MG63 (cell line): ENCODE measurements around the gene LRIG3. TPM values are rescaled to one million over a fixed set of nuclear protein-coding genes. Genes with fewer than 3 reads are reported as not detected.
"Not testable (repeated sequence)": the region's sequence is repeated elsewhere in the genome, so short reads cannot be mapped to it uniquely, and the experiment has no call there.

ENCODE experiments used
- DNase-seq: peaks from one replicate; pipeline ENCODE4 v3.0.0-alpha.2; 2020
- H3K27me3 ChIP-seq: fragments of 250-450 bp; sonication (Bioruptor Pico); 2 replicates; pipeline ENCODE4 v1.5.1; 2020; ENCODE audit warnings: mild to moderate bottlenecking, moderate library complexity
- H3K36me3 ChIP-seq: fragments of 250-450 bp; sonication (Bioruptor Pico); 2 replicates; pipeline ENCODE4 v1.5.1; 2020; ENCODE audit warnings: mild to moderate bottlenecking, moderate library complexity
- H3K4me3 ChIP-seq: fragments of 250-450 bp; sonication (Bioruptor Pico); 2 replicates; pipeline ENCODE4 v1.5.1; 2020; ENCODE audit warnings: mild to moderate bottlenecking, moderate library complexity
- H3K9me3 ChIP-seq: fragments of 250-450 bp; sonication (Bioruptor Pico); 2 replicates; pipeline ENCODE4 v1.5.1; 2020; ENCODE audit warnings: mild to moderate bottlenecking, moderate library complexity
- total RNA-seq: library from RNA; depleted of rRNA; stranded (reverse); fragments of >200 nt; shearing (Covaris generic); gene quantifications from 2 replicates; pipeline ENCODE4 v1.2.3, GENCODE V29; 2014; ENCODE audit warnings: low replicate concordance

The LRIG3 gene
- total RNA-seq, 1 experiment from 2014 or later = 20.9 TPM

- DNase-seq = peak; percentile 32
- no peaks in the 10 kb centered on the region for H3K27me3 ChIP-seq
- H3K9me3 ChIP-seq = no peaks in the 10 kb centered on the region
- H3K36me3 ChIP-seq = no peaks in the 10 kb centered on the region
- peak overlapping the region; percentile 81 for H3K4me3 ChIP-seq
Observed at GRCh38 chr12:58919231-58920101, 838 bp downstream of the LRIG3 start.

- H3K4me3 ChIP-seq = peak overlapping the region; percentile 81
- H3K9me3 ChIP-seq = no peaks in the 10 kb centered on the region
- H3K27me3 ChIP-seq = no peaks in the 10 kb centered on the region
- DNase-seq = no peak
- H3K36me3 ChIP-seq = peaks cover 4% of the 10 kb centered on the region
Observed at GRCh38 chr12:58918469-58918844, 1.8 kb downstream of the LRIG3 start.

- no peak for DNase-seq
- Histone ChIP-seq H3K27me3 (no peaks in the 10 kb centered on the region), H3K4me3 (peak overlapping the region; percentile 81), H3K36me3 (peaks cover 9% of the 10 kb centered on the region), H3K9me3 (no peaks in the 10 kb centered on the region)
Observed at GRCh38 chr12:58917699-58918468, 2.4 kb downstream of the LRIG3 start.

GRCh38 chr12:58916921-58917511 is 3.3 kb downstream of the LRIG3 start:
- Histone ChIP-seq H3K36me3 (peaks cover 16% of the 10 kb centered on the region), H3K4me3 (peak overlapping the region; percentile 81), H3K9me3 (no peaks in the 10 kb centered on the region), H3K27me3 (no peaks in the 10 kb centered on the region)
- DNase-seq = peak; percentile 28

GRCh38 chr12:58916161-58916621 is 4.1 kb downstream of the LRIG3 start:
- no peak for DNase-seq
- Histone ChIP-seq H3K4me3 (peak overlapping the region; percentile 81), H3K9me3 (no peaks in the 10 kb centered on the region), H3K27me3 (no peaks in the 10 kb centered on the region), H3K36me3 (peaks cover 25% of the 10 kb centered on the region)

GRCh38 chr12:58915634-58916033 is 4.7 kb downstream of the LRIG3 start:
- Histone ChIP-seq H3K4me3 (peak overlapping the region; percentile 81), H3K36me3 (peaks cover 30% of the 10 kb centered on the region), H3K9me3 (no peaks in the 10 kb centered on the region), H3K27me3 (no peaks in the 10 kb centered on the region)
- peak; percentile 73 for DNase-seq

- no peaks in the 10 kb centered on the region for H3K9me3 ChIP-seq
- no peak for DNase-seq
- peaks cover 36% of the 10 kb centered on the region for H3K36me3 ChIP-seq
- H3K4me3 ChIP-seq = peak overlapping the region; percentile 81
- H3K27me3 ChIP-seq = no peaks in the 10 kb centered on the region
Observed at GRCh38 chr12:58915037-58915436, 5.3 kb downstream of the LRIG3 start.

- Histone ChIP-seq H3K9me3 (no peaks in the 10 kb centered on the region), H3K27me3 (no peaks in the 10 kb centered on the region), H3K4me3 (no peak overlapping the region), H3K36me3 (peaks cover 42% of the 10 kb centered on the region)
- DNase-seq = no peak
Observed at GRCh38 chr12:58914457-58914856, 5.8 kb downstream of the LRIG3 start.

- Histone ChIP-seq H3K4me3 (no peak overlapping the region), H3K36me3 (peaks cover 91% of the 10 kb centered on the region), H3K27me3 (no peaks in the 10 kb centered on the region), H3K9me3 (peaks cover 2% of the 10 kb centered on the region; the same call in 1 of the 2 replicates)
- DNase-seq = peak; percentile 23
Observed at GRCh38 chr12:58907391-58907790, 12.9 kb downstream of the LRIG3 start.

GRCh38 chr12:58906917-58907316 is 13.4 kb downstream of the LRIG3 start:
- Histone ChIP-seq H3K9me3 (peaks cover 2% of the 10 kb centered on the region; the same call in 1 of the 2 replicates), H3K4me3 (no peak overlapping the region), H3K27me3 (no peaks in the 10 kb centered on the region), H3K36me3 (peaks cover 89% of the 10 kb centered on the region)
- DNase-seq = no peak

GRCh38 chr12:58905422-58905821 is 14.9 kb downstream of the LRIG3 start:
- H3K36me3 ChIP-seq = peaks cover 88% of the 10 kb centered on the region
- H3K4me3 ChIP-seq = no peak overlapping the region
- H3K27me3 ChIP-seq = no peaks in the 10 kb centered on the region
- peaks cover 2% of the 10 kb centered on the region; the same call in 1 of the 2 replicates for H3K9me3 ChIP-seq
- DNase-seq = no peak

- H3K36me3 ChIP-seq = peaks cover 63% of the 10 kb centered on the region
- not testable (repeated sequence) for DNase-seq, H3K4me3 ChIP-seq, H3K27me3 ChIP-seq, H3K9me3 ChIP-seq
Observed at GRCh38 chr12:58902726-58903125, 17.6 kb downstream of the LRIG3 start.

GRCh38 chr12:58901664-58902063 is 18.6 kb downstream of the LRIG3 start:
- Histone ChIP-seq H3K36me3 (peaks cover 55% of the 10 kb centered on the region), H3K27me3 (no peaks in the 10 kb centered on the region), H3K4me3 (no peak overlapping the region), H3K9me3 (peaks cover 2% of the 10 kb centered on the region; the same call in 1 of the 2 replicates)
- DNase-seq = no peak

- Histone ChIP-seq H3K9me3 (no peaks in the 10 kb centered on the region), H3K4me3 (no peak overlapping the region), H3K27me3 (no peaks in the 10 kb centered on the region), H3K36me3 (peaks cover 32% of the 10 kb centered on the region)
- DNase-seq = no peak
Observed at GRCh38 chr12:58897969-58898368, 22.3 kb downstream of the LRIG3 start.

- Histone ChIP-seq H3K9me3 (no peaks in the 10 kb centered on the region), H3K4me3 (no peak overlapping the region), H3K36me3 (peaks cover 23% of the 10 kb centered on the region), H3K27me3 (no peaks in the 10 kb centered on the region)
- DNase-seq = no peak
Observed at GRCh38 chr12:58896278-58896677, 24.0 kb downstream of the LRIG3 start.

GRCh38 chr12:58895053-58895452 is 25.3 kb downstream of the LRIG3 start:
- Histone ChIP-seq H3K4me3 (no peak overlapping the region), H3K36me3 (peaks cover 22% of the 10 kb centered on the region), H3K27me3 (no peaks in the 10 kb centered on the region), H3K9me3 (no peaks in the 10 kb centered on the region)
- DNase-seq = no peak

GRCh38 chr12:58894040-58894439 is 26.3 kb downstream of the LRIG3 start:
- no peak for DNase-seq
- H3K9me3 ChIP-seq = no peaks in the 10 kb centered on the region
- H3K36me3 ChIP-seq = peaks cover 32% of the 10 kb centered on the region
- no peaks in the 10 kb centered on the region for H3K27me3 ChIP-seq
- no peak overlapping the region for H3K4me3 ChIP-seq
